Endometrial microvascular endothelial cells (primary cell): ENCODE data around the gene MMEL1. TPM values are rescaled to one million over a fixed set of nuclear protein-coding genes. Genes with fewer than 3 reads are reported as not detected.
"Not testable (repeated sequence)": the region's sequence is repeated elsewhere in the genome, so short reads cannot be mapped to it uniquely, and the experiment has no call there.

Experiments
- in situ Hi-C: cut with HindIII; loops from 2 replicates; pipeline ENCODE4 v1.10.0; 2017; ENCODE audit warnings: low sequenced_read_pairs, low pct_unique_long_range_greater_than_20kb; ENCODE audit errors: inconsistent ontology term
- total RNA-seq: library from RNA; depleted of rRNA; stranded (reverse); fragments of >200 nt; gene quantifications from one replicate; pipeline ENCODE4 v1.2.3, GENCODE V29; 2015; ENCODE audit errors: inconsistent ontology term

MMEL1 gene
- total RNA-seq, 1 donor from 2014 or later: 0.28 TPM

- in situ Hi-C loops: no loop called here
Observed at GRCh38 chr1:2554621-2555387, 78.0 kb downstream of the MMEL1 start.

GRCh38 chr1:2553871-2554620, 78.8 kb downstream of the MMEL1 start:
- in situ Hi-C loops: no loop called here

GRCh38 chr1:2553076-2553475, 79.7 kb downstream of the MMEL1 start:
- in situ Hi-C loops: not testable (repeated sequence)

GRCh38 chr1:2552189-2552588, 80.6 kb downstream of the MMEL1 start:
- in situ Hi-C loops: no loop called here

GRCh38 chr1:2551544-2551943, 81.3 kb downstream of the MMEL1 start:
- in situ Hi-C loops: not testable (repeated sequence)

GRCh38 chr1:2550309-2550861, 82.4 kb downstream of the MMEL1 start:
- in situ Hi-C loops: not testable (repeated sequence)

GRCh38 chr1:2549367-2550029, 83.3 kb downstream of the MMEL1 start:
- in situ Hi-C loops: not testable (repeated sequence)

GRCh38 chr1:2548068-2548589, 84.7 kb downstream of the MMEL1 start:
- in situ Hi-C loops: no loop called here

GRCh38 chr1:2547210-2548067, 85.4 kb downstream of the MMEL1 start:
- in situ Hi-C loops: no loop called here

GRCh38 chr1:2546515-2547209, 86.2 kb downstream of the MMEL1 start:
- in situ Hi-C loops: no loop called here

- in situ Hi-C loops: no loop called here
Observed at GRCh38 chr1:2545754-2546514, 86.9 kb downstream of the MMEL1 start.

- in situ Hi-C loops: no loop called here
Observed at GRCh38 chr1:2544875-2545640, 87.8 kb downstream of the MMEL1 start.

- in situ Hi-C loops: no loop called here
Observed at GRCh38 chr1:2544093-2544874, 88.5 kb downstream of the MMEL1 start.

- in situ Hi-C loops: no loop called here
Observed at GRCh38 chr1:2543543-2544092, 89.2 kb downstream of the MMEL1 start.

GRCh38 chr1:2542246-2542915, 90.4 kb downstream of the MMEL1 start:
- in situ Hi-C loops: no loop called here
